Type B pancreatic cell (in vitro differentiated cells): Measurements from ENCODE around the gene UFD1. TPM values are rescaled to one million over a fixed set of nuclear protein-coding genes. Genes with fewer than 3 reads are reported as not detected.

Experiments used
- DNase-seq: peaks from one replicate; pipeline ENCODE4 v3.0.0; 2021; ENCODE audit warnings: mixed read lengths; ENCODE audit not compliant: unreplicated experiment; ENCODE audit errors: extremely low spot score
- H3K27ac Mint-ChIP-seq: 2 replicates; pipeline ENCODE4 v1.8.0; 2021; ENCODE audit warnings: mild to moderate bottlenecking, mixed read lengths
- H3K27me3 Mint-ChIP-seq: 2 replicates; pipeline ENCODE4 v1.8.0; 2021; ENCODE audit warnings: mixed read lengths
- H3K36me3 Mint-ChIP-seq: 2 replicates; pipeline ENCODE4 v1.8.0; 2021; ENCODE audit warnings: mixed read lengths
- H3K4me1 Mint-ChIP-seq: one replicate; pipeline ENCODE4 v1.8.0; 2021; ENCODE audit warnings: mixed read lengths; ENCODE audit not compliant: unreplicated experiment
- H3K4me3 Mint-ChIP-seq: 2 replicates; pipeline ENCODE4 v1.8.0; 2021; ENCODE audit warnings: mild to moderate bottlenecking, mixed read lengths
- H3K9me3 Mint-ChIP-seq: 2 replicates; pipeline ENCODE4 v1.8.0; 2021; ENCODE audit warnings: mixed read lengths
- CTCF ChIP-seq: fragments of 200-600 bp; sonication (generic); conservative IDR thresholded peaks from 2 replicates; pipeline ENCODE4 v1.5.0; 2021; ENCODE audit warnings: antibody characterized with exemption, mild to moderate bottlenecking
- total RNA-seq: library from RNA; stranded (reverse); gene quantifications from 2 replicates; pipeline ENCODE4 v1.2.1, GENCODE V29; 2021; ENCODE audit warnings: low replicate concordance

The UFD1 gene
- total RNA-seq, 1 donor from 2014 or later, result 52.4 TPM

GRCh38 chr22:19498154-19498865 lies 19.3 kb upstream of the UFD1 start:
- no peaks in the 10 kb centered on the region for H3K4me1 Mint-ChIP-seq
- no peak for TF ChIP-seq CTCF
- H3K27ac Mint-ChIP-seq, result no peak overlapping the region
- H3K27me3 Mint-ChIP-seq, result no peaks in the 10 kb centered on the region
- no peak overlapping the region for H3K4me3 Mint-ChIP-seq
- no peaks in the 10 kb centered on the region for H3K36me3 Mint-ChIP-seq
- no peak for DNase-seq
- H3K9me3 Mint-ChIP-seq, result no peaks in the 10 kb centered on the region

GRCh38 chr22:19497245-19497644 lies 18.3 kb upstream of the UFD1 start:
- Mint-ChIP-seq H3K4me1 (no peaks in the 10 kb centered on the region), H3K9me3 (no peaks in the 10 kb centered on the region), H3K36me3 (no peaks in the 10 kb centered on the region), H3K27me3 (no peaks in the 10 kb centered on the region), H3K27ac (no peak overlapping the region), H3K4me3 (no peak overlapping the region)
- DNase-seq, result no peak
- no peak for TF ChIP-seq CTCF

GRCh38 chr22:19496324-19496630 lies 17.3 kb upstream of the UFD1 start:
- no peak overlapping the region for H3K27ac Mint-ChIP-seq
- no peak for DNase-seq
- H3K36me3 Mint-ChIP-seq, result no peaks in the 10 kb centered on the region
- no peak overlapping the region for H3K4me3 Mint-ChIP-seq
- H3K9me3 Mint-ChIP-seq, result no peaks in the 10 kb centered on the region
- H3K4me1 Mint-ChIP-seq, result no peaks in the 10 kb centered on the region
- TF ChIP-seq CTCF, result no peak
- no peaks in the 10 kb centered on the region for H3K27me3 Mint-ChIP-seq

GRCh38 chr22:19495562-19496323 lies 16.8 kb upstream of the UFD1 start:
- Mint-ChIP-seq H3K27ac (no peak overlapping the region), H3K9me3 (no peaks in the 10 kb centered on the region), H3K36me3 (no peaks in the 10 kb centered on the region), H3K4me1 (no peaks in the 10 kb centered on the region), H3K27me3 (no peaks in the 10 kb centered on the region), H3K4me3 (no peak overlapping the region)
- peak; percentile 38 for TF ChIP-seq CTCF
- DNase-seq, result no peak

GRCh38 chr22:19494676-19495173 lies 15.7 kb upstream of the UFD1 start:
- H3K9me3 Mint-ChIP-seq, result no peaks in the 10 kb centered on the region
- H3K4me1 Mint-ChIP-seq, result no peaks in the 10 kb centered on the region
- TF ChIP-seq CTCF, result no peak
- no peaks in the 10 kb centered on the region for H3K36me3 Mint-ChIP-seq
- no peaks in the 10 kb centered on the region for H3K27me3 Mint-ChIP-seq
- DNase-seq, result no peak
- no peak overlapping the region for H3K4me3 Mint-ChIP-seq
- no peak overlapping the region for H3K27ac Mint-ChIP-seq
